ENCODE measurements around the gene ZNF516.
"Not testable (repeated sequence)": the region's sequence is repeated elsewhere in the genome, so short reads cannot be mapped to it uniquely, and the experiment has no call there.

The ZNF516 gene

DNA sequence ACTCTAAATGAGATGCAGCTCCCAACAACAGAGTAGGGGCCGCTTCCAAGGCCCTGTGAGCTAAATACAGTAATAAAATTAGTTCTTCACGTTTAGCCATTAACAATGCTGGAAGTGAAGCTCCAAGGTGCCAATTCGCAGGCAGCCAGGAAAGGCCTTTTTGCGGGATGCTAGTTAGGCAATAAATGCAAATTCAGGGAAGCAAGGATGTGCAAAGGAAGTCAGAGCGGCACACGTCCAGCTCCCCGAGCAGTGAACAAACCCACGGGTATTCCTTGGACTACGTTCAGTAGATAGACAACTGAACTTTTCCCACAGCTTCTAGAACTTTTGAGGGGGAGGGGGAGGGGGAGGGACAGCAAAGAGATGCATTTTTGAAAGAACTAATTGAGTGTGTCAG, 6.9 kb downstream of the ZNF516 start:
- no peak for DNase-seq

DNA sequence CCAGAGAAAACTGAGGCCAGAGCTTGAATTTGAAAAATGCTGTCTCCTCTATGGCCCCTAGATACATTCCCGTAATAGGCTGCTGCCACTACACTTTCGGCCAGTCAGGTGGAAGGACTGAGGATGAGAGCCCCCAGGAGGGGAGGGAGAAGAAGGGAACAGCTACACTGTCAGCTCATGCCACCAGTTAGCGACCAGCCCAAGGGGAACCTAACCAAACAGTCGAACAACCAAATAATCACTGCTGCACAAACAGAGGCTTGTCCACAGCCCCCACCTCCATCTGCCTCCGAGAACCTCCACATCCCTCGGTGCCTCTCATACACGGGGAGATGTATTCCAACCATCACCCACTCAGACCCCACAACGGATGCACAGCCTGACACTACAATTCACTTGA, 7.3 kb downstream of the ZNF516 start:
- no peak for DNase-seq

DNA sequence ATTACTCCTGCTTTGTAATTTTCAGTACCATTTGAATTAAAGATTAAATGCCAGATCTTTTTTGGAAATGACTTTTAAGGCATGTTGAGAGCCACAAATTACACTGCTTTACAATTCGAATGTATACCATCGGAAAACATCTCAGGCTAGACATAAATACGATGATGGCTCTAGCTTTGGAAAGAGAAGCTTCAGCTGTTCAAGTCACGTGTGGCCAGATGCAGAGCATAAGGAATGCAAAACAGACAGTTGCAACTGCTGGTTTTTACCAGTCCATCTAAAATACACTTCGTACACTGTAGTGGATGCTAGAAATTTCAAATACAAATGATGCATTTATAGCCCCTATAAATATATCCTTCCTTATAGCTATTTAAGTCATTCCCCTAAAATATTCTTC, 8.0 kb downstream of the ZNF516 start:
- no peak for DNase-seq

- DNase-seq, result no peak
These were observed 8.5 kb downstream of the ZNF516 start for GRCh38 chr18:76486574-76486973.

DNA sequence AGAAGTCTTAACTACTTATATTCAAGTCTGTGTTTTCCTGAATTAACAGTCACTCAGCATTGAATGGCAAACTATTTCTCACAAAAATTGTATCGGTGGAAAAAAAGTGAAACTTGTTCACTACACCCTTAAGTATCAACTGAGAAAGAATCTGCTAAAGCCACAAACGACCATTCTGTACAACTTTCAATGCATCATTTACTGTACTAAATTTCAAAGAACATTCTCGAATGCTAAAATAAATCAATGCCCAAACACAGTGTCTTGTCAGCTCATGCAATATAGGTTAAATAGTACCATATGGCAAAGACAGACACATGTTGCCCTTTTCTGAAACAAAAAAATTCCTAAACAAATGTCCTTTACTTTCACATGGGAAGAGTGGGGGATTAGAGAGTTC, 9.0 kb downstream of the ZNF516 start:
- no peak for DNase-seq

- DNase-seq, result no peak
These were observed 10.2 kb downstream of the ZNF516 start for GRCh38 chr18:76484749-76485387.

DNA sequence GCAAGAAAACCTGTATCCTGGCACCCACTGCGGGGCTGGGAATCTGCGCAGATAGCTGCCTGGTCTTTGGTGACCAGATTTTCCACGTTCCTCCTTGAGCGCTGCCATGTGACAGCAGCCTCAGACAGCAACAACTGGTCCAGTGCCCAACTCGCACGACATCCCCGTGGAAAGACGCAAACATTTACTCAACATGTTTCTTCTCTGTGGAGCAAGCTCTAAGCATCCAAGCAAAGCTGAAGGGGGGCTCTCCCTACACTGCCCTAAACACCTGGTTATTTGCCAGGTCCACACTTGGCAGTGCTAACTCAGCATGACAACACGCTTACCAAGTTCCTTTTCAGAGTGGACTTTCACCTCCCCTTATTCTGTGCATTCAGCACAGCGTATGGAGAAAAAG, 11.3 kb downstream of the ZNF516 start:
- DNase-seq, result no peak

GRCh38 chr18:76482971-76483691, 11.9 kb downstream of the ZNF516 start:
- no peak for DNase-seq

DNA sequence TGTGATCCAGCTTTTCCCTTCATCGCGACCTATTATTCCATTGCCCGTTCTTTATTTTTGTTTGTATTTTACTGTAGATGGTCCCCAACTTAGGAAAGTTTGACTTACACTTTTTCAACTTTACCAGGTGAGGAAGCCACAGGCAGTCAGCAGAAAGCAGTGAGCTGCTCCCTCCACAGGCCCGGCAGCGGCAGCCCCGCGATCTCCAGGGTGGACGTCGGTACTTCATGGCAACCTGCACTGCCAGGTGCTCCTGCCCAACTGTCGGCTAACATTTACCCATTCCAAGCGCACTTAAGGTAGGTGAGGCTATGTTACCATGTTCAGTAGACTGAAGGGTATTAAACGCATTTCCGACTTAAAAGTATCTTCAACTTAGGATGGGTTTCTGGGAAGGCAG, 12.8 kb downstream of the ZNF516 start:
- DNase-seq, result no peak

DNA sequence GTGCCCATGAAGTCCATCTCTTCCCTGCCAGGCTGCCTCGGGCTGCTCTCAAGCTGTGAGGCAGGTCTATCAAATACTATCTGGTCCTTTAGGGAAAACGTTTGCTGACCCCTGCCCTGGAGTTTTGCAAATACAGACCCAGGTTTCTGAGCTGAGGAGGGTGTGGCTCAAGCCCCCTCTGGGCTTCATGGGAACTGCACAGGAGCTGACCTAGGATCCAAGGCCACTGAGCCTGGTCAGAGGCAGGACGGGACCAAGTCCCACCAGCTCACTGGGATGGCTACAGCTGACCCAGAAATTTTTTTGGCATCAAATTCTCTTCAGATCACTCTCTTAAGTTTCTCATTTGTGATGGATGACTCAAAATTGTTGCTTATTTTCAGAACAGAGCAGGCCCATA, 14.1 kb downstream of the ZNF516 start:
- DNase-seq, result no peak

DNA sequence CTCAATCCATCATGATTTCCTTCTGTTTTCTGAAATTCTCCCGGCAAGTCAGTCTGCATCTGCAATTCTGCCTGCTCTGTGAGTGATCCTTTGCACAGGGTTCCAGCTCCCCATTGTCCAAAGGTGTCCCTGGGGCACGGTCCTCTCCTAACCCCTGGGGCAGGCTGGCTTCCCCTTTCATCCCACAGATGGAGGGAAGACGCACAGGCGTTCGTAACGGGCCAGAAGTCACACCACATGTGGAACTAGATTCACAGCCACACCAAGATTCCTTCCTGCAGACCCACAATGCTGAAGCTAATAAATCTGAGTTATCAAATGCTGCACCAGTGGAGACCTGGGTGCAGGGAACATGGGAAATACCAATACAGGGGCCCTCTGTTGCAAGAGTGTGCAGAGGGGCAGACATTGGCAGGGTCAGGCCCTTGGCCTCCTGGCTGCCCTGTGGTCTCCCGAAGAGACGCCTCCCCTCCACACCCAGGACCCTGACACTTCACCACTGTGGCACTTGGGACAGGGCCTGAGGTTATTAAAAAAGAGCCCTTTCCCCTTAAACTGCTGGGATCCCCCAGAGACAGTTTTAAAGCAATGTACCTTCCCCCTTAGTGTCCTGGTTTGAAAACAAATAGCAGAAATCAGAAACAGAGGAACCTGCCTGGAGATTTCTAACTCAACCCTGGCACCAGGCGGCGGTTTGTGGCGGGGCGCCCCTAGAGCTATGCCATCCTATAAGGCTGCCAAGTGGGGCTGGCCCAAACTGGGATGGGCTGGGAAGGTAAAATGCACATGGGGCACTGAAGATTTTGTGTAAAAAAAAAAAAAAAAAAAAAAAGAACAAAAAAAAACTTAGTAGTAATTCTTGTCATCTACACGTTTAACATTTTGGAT, 15.4 kb downstream of the ZNF516 start:
- DNase-seq, result no peak

DNA sequence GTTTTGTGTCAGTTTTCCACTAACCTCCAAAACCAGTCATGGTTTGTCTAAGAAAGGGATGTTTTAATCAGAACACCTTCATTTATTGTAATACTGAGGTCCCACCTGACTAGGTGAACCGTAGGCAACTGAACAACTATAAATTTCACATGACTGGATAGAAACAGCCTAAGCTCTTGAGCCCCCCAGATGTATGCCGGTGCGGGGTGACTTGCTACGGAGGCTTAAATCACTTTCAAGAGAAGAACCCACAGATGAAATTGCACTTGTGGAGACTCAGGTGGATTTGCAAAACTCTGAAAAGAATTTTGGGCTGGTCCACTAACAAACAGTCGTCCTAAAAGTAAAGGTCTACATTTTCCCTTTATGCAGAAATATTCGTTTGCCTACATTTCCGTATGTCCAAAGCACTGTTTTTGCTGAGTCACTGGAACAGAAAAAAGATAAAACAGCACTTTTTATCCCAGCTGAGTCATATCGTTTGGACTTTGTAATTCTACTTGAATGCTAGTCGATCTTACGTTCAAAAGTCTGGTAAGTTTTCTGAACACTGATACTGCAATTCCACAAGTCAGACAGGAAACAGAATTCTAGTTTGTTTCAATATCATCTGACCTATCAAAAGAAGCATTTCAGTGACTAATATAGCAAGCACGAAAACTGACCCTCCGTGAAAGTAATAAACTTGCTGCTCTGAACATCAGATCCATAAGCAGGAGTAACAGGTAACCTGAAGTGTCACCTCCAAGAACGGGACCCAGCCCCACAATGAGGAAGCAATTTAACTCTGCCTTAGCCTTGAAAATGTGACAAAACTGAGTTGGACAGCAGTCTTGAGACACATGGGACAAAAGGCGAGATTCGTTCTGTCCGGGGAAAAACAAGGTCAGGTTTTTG, 18.1 kb downstream of the ZNF516 start:
- no peak for DNase-seq

GRCh38 chr18:76475450-76476194, 19.4 kb downstream of the ZNF516 start:
- DNase-seq, result peak; percentile 21

DNA sequence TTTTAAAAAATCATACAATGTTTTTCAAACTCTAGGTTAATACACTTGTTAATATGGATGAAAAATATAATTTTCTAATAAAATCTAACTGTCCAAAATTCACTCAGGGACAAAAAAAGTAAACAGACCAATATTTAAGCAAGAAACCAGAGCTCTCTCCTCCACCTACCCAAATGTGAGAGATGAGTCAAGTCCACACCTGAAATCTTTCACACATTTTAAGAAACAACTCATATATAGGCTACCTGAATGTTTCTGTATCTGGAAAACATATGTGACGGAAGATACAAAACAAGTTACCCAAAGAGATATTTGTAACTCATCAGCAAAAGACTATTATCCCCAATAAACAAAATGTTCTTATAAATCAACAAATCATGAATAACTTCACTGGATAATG, 20.2 kb downstream of the ZNF516 start:
- DNase-seq, result no peak

DNA sequence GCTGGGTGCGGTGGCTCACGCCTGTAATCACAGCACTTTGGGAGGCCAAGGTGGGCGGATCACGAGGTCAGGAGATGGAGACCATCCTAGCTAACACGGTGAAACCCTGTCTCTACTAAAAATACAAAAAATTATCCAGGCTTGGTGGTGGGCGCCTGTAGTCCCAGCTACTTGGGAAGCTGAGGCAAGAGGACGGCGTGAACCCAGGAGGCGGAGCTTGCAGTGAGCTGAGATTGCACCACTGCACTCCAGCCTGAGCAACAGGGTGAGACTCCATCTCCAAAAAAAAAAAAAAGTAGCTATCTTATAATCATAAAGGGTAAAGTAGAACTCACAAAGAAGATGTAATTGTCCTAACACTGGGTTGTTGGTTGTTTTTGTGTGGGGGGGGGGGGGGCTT, 21.5 kb downstream of the ZNF516 start:
- not testable (repeated sequence) for DNase-seq

GRCh38 chr18:76472829-76473228, 22.2 kb downstream of the ZNF516 start:
- no peak for DNase-seq

GRCh38 chr18:76471593-76471992, 23.4 kb downstream of the ZNF516 start:
- DNase-seq, result no peak

DNA sequence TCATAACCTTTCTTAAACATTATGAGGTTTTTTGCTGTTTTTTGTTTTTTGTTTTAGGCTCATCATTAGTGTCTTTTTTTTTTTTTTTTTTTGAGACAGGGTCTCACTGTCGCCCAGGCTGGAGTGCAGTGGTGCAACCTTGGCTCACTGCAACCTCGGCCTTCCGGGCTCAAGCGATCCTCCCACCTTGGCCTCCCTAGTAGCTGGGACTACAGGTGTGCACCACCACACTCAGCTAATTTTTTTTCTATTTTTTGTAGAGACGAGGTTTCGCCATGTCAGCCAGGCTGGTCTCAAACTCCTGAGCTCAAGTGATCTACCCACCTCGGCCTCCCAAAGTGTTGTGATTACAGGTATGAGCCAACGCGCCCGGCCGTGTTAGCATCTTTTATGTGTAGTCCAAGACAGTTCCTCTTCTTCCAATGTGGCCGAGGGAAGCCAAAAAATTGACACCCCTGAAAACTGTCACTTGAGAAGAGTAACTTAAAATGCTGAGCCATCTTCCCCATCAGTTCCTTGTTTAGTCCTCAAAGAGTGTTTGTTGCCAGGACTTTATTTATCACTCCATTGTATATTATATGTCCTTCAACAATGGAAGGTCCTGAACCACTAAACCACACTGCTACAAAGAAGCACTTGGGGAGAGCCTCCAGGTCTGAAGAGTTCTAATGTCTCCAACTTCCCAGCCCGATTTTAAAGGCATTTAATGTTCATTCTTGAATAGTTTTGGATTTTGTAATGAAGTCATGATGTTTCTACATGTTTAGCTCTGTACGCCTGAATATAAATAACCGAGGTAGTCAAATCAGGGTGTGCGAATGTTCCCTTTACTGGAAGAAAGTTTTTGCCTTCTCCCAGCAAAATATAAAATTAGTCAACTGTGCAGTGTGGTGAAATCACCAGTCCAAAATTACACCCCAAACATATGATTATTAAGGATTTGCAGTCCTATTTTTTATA, 26.4 kb downstream of the ZNF516 start:
- DNase-seq, result no peak

- no peak for DNase-seq
These were observed 27.5 kb downstream of the ZNF516 start for GRCh38 chr18:76467371-76468190.
